HG03439 (cell line): ENCODE data around the gene PSMG4.

Source experiments
- ATAC-seq: cut with Tn5 transposase; IDR thresholded peaks from one replicate; pipeline ENCODE4 v1.9.1; 2021; ENCODE audit warnings: mild to moderate bottlenecking, moderate library complexity; ENCODE audit not compliant: unreplicated experiment

The PSMG4 gene

DNA sequence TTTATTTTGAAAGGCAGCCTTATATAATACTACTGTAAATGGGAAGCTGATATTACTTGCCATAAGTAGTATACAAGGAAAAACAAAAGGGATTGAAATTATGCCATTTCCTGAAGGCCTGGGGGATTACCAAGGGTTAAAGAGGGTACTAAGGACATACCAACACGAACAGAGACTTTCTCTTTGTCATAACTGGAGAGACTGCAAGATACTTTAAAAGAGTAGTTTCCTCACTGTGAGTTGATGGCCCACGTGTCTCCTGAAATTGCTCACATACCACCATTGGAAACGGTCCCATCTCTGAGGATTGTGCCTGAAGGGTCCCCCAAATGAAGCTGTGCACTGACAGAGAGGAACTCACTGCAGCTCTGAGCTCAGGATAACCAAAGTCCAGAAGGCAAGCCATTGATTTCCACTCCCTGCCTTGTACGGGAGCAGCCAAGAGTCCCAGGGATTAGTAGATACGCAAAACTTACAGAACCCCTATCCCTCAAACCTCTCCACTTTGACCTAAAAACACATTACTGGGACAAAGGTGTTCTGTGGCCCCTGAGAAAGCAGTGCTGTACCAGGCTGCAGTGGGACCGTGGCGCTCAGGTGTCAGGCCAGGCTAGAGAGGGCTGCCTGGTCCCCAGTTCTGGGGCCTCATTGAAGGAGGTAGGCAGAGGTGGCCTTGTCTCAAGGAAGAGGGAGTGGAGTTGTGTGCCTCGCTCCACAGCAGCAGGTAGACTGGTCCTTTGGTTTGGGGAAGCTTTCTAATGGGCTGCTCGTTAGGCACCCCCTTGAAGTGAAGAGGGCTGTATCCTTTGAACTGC lies 15.2 kb downstream of the PSMG4 start:
- ATAC-seq = no peak

DNA sequence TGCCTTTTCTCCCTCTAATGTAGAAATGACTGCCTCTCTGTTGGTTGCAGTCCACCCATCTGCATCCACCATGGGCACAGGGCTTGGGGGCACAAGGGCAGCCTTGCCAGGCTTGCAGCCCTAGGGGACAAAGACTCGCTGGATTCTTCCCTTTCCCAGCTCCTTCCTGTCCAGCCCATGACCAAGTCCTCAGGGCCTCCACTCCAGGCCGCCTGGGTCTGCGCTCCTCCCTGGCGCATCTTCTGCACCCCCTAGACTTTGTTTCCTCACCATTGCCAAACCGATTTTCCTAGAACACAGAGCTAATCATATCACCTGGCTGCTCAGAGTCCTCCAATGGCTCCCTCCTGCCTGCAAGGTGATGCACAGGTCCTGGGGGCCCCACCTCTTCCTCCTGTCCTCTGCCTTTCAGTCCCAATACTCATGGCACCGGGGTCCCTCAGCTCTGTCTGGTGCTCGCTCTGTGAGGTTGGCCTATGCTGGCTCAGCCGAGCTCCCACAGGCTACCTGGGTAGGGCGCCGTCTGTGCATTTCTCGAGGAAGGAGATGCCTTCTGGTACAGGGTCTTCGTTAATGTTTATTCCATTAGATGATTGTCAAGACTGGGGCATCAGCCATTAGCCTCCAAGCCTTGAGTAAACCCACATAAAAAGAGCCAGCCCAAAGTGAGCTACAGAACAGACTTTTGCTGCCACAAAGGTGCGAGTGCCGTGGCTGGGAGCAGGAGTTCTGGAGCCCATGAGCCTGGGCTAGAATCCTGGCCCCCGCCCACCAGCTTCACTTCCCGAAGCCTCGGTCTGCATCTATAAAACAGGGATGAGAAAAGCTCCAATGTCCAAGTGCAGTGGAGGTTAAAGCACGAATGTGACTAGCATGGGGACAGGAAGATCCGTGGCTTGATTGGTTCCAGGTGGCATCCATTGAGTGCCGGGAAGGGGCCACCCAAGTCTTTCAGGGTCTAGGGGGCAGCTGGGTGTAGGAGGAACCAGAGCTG lies 17.7 kb downstream of the PSMG4 start:
- ATAC-seq = no peak

DNA sequence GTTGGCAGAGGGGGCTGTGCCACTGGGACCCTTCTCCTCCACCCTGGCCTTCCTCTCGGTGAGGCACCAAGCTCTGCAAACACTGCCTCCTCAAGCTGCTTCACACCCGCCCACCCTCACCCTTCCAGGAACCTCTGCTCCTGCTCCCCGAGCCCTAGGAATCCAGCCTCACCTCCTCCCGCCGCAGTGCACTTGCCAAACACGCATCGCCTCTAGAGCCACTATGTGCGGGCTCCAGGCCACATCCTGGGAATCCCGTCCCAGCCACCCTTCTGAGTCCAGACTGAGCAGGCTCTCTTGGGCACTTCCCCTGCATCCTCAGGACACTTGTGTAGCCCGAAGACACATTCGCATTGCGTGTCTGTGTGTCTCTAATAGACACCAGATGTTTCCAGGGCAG lies 18.5 kb downstream of the PSMG4 start:
- ATAC-seq = no peak

DNA sequence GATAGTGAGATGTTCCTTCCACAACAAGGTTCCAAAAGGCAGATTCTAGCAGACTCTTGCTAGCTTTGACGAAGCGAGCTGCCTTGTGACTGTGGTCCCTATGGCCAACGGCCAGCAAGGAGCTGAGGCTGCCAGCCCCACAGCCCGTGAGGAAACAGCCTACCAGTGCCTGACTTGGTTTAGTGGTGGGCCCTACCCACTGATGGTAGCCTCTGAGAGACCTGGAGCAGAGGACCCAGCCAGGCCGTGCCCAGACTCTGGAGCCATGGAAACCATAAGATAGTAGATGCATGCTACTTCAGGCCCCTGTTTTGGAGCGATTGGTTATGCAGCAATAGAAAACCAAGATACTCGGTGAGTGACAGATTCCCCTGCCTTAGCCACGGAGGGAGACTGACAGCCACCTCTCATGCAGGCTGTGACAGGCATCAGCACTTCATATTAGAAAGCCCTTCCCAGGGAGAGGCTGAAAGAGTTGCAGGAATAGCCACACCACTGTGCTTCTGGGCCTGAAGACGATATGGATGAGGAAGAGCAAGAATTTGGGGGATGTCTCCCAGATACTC lies 19.2 kb downstream of the PSMG4 start:
- no peak for ATAC-seq

DNA sequence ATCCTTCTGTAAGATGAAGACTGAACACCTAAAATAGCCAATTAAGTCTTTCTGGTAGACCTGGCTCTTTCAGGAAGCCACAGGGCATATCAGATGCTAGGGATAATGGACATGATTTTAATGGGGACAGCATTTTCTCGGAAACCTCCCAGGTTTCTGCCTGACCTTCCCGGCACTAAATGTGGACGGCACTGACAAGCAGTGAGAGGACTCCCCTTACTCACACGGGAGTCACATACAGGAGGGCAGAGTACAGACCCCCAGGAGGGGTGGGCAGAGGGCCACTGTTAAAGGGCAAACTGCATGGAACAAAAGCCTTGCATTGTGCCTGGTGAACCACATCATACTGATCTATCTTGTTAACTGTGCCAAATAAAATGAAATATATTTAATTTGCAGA lies 19.9 kb downstream of the PSMG4 start:
- no peak for ATAC-seq

DNA sequence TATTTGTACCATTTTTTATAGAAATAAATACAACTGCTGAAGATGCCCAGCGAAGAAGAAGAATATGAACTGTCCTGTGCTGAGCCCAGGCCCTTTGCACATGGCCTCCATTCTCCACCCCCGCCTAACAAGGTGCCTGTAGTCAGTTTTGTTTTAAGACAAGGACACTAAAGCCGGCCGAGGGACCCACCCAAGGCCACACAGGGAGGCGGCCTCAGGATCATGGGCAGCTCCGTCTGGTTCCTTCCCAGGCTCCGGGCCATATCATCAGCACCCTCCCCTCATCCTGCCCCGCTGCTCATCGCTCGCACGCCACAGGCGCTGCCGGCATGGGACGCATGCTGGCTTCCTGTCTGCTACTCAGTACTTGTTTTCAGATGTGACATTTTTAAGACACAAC lies 21.3 kb downstream of the PSMG4 start:
- no peak for ATAC-seq

DNA sequence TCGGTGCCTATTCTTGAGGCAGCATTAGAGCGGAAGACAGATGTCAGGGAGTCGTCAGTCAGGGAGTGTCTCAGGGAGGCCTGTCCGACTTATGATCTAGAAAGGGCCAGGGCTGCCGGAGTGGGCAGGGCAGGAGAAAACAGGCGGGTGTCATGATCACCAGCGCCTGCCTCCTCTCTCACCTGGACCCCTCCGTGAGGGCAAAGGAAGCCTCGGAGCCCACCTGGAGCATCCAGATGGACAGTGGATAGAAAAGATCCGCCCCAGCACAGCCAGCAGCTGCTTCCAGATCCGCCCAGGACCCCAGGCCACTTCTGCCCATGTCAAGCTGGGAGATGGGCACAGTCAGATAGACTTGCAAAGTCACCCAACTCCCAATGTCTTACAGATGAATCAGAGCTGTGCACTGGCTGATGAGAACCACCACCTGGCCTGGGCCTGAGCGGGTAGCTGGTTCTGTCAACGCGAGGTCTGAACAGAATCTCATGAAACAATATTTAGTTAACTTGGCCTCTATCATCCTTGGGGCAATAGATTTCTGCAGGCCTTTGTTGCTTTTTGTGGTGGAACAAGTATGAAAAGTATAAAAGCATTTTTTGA lies 22.2 kb downstream of the PSMG4 start:
- no peak for ATAC-seq

DNA sequence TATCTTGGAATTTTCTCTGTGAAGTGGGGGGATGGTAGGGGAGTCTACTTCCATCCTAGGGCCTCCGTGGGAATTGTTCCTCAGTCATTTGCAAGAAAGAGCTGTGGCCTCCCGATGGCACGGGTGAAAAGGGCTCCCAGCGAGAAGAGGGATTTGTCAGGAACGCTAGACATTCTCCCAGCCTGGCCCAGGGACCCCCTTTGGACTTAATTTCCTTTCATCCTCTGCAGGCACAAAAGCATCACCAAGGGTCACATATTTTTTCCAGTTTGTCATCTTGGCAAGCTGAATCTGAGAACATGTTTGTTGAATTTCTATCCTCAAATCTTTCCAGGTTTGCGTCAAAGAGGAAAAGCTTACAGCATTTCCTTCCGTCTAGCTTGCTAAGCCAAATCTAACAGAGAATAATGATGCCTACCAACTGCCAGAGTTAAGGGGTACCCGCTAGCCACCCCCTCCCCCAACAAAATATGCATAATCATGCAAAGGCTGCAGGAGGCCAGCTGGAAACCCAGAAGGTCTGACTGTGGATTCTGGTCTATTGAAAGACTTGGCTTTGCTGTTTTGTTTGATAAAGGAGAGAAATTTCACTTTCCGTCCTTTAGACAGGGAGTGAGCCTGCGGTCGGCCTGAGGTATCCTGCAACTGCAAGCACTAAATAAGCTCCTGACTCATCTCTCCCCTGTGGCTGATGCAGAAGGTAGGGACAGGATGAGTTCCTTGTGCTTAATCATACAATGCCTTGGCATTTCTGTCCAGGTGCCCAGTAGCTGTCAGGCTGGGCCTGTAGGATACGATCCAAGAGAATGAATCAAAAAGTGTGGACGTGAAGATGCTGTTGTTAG lies 23.1 kb downstream of the PSMG4 start:
- no peak for ATAC-seq

DNA sequence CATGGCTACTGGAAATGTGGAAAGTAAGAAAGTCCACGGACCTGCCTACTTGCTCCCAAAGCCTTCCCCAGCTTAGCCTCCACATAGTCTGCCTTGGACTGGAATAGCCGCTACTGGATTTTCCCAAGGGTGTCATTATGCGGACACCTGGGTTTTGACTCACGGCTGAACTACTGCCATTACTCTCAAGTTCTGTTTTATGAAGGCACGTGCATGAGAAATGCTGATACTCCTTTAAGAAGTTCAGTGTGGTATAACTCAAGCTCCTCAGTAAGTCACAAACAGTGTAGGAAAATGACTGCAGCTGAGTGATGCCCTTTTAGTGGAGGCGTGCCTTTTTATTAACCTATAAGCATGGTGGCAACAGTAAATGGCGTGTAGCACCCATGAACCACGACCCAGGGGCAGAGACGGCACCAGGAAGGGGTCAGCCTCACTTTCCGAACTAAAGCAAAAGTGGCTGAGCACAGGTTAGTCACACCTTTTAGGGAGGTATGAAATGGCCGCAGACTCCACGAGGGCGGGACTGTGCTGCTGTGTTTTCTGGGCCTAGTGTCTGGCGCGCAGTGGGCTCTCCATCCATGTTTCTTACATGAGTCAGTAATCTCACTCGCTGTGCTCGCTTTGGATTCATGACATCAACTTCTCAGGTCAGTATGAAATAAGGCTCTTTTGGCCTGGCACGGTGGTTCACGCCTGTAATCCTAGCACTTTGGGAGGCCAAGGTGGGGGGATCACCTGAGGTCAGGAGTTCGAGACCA lies 23.9 kb downstream of the PSMG4 start:
- no peak for ATAC-seq

DNA sequence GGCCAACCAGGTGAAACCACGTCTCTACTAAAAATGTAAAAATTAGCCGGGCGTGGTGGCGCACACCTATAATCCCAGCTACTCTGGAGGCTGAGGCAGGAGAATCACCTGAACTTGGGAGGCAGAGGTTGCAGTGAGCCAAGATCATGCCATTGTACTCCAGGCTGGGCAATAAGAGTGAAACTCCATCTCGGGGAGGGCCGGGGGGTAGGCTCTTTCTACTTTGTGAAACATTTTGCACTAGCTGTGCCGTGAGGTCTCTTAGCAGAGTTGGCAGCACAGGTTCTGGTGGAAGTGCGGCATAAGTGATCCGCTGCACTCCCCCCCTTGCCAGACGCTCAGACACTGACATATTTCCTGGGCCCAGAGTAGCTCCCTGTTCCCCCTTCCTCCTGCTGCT lies 24.5 kb downstream of the PSMG4 start:
- ATAC-seq = no peak

DNA sequence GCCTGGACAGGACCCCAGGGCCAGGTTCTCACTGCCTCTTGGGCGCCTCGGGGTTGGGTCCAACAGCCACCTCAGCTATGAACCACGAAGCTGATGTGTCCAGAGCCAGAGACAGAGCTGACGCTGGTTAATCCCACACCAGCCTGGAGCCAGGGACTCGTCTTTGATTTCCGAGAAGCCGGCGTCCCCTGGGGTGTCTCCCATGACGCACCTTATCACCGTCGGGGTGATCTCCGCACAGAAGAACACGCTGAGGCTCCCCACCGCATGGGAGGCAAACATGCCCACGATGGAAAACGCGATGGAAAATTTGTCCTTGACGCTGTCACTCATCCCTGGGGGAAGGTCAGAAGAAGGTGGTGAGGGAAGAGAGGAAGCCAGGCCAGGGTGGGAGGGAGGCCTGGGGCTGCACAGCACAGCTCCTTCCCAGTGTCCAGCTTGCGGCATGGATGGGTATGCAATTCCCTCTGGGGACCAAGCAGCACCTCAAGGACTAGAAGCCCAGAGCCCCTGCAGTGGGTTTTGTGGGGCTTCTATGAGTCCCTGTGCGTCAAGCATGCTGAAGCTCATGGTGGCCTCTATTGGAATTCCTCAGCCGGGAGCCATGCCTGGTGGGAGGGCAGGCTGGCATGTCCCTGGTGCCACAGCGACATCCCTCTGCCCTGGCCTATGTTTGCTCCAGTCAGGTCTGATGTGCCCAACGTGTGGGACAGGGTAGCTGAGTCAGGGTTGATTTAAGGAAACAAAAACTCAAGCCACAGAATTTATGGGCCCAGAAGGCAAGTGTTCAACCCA lies 25.1 kb downstream of the PSMG4 start:
- no peak for ATAC-seq

DNA sequence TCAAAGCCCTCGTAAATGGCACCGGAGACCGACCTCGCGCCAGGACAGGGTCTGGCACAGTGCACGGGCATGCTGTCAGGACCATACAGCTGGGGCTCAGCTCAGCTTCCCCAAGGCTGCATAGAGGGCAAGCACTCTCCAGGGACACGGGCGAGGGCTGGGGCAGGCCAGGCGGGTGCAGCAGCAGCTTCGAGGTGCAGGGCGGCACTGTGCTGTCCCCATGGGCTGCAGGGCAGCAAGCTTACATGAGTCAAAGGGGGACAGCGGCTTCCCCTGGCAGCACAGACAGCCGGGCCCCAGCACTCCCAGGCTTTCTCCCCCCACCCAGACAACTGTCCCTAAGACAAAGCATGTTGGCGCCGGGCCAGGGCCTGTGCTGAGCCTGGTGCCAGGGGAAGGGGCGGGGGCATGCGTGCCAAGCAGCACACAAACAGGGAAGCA lies 25.7 kb downstream of the PSMG4 start:
- ATAC-seq = no peak

DNA sequence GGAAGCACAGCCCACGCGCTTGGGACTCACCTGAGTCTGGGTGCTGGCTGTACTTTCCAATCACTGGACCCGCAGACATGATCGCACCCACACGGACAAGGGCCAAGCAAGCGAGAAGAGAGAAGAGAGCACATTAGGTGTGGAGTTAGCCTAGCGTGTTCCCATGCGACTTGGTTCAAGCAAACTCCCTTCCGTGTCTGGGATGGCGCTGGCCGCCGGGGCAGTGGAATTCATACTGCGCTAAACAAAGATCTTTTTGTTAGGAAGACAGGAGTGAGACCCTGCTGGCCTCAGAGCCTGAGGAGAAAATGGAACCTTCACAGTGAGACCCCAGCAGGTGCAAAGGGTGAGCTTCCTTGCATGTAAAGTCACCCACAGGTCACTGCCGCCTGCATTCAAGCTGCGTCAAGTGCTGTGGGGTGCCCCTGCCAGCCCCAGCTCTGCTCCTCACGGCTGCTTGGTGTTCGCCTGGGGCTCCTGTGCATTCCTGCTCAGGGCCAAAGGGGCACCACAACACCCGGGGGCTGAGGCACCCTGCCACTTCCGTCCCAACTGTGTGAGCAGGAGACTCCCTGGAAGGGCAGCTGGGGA lies 26.4 kb downstream of the PSMG4 start:
- no peak for ATAC-seq

DNA sequence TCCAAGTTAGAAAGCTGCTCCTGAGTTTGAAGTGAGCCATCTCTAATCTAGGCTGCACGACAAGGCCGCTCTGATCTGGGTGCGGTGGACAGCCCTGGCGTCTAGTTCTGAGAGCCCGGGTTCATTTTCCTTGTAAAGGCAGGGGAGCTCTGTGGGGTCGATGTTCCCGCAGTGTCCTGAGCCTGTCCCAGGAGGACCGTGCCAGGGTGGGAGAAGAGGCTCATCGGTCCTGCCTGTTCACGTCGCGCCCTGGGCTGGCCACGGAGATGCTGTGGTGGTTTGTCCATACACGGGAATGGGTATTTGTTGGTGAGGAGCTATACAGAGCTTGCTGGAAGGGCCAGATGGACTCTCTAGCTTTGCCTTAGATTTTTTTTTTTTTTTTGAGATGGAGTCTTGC lies 27.0 kb downstream of the PSMG4 start:
- no peak for ATAC-seq

DNA sequence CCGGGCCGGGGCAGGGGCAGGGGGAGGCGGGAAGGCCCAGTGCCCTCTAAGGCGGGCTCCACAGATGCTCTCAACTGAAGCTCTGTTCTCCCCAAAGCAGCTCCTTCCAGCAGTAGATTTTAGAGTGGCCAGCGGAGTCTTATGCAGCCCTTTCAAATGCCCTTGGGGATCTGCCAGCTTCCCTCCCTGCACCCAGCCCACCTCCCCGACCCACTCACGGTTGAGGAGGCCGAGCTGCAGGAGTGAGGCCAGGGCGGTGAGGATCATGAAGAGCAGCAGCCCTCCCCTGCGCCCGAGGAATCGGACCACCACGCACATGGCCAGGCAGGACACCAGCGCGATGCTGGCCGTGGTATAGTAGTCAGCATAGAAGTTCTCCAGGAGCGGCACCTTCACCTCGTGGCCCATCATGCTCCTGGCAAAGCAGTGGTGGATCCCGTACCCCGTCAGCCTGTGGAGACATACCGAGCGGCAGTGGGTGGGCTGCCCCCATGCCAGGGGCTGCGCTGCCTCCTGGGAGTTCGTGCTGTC lies 28.0 kb downstream of the PSMG4 start:
- no peak for ATAC-seq

DNA sequence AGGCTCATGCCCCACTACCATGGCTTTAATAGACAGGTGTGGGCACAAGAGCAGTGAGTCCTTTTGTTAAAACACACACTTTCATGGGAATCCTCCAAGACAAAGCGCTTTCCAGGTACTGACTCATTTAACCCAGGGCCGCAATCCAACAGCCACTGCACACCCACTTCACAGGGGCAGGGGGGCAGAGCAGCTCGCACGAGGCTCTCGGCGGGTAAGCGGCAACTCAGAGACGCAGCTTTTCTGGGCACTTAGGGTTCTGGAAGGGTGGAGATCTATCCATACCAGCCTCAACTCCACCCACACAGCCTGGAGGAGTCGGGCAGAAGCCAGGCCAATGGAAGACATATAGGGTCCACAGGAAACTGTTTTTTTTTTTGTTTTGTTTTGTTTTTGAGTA lies 28.6 kb downstream of the PSMG4 start:
- ATAC-seq = no peak

DNA sequence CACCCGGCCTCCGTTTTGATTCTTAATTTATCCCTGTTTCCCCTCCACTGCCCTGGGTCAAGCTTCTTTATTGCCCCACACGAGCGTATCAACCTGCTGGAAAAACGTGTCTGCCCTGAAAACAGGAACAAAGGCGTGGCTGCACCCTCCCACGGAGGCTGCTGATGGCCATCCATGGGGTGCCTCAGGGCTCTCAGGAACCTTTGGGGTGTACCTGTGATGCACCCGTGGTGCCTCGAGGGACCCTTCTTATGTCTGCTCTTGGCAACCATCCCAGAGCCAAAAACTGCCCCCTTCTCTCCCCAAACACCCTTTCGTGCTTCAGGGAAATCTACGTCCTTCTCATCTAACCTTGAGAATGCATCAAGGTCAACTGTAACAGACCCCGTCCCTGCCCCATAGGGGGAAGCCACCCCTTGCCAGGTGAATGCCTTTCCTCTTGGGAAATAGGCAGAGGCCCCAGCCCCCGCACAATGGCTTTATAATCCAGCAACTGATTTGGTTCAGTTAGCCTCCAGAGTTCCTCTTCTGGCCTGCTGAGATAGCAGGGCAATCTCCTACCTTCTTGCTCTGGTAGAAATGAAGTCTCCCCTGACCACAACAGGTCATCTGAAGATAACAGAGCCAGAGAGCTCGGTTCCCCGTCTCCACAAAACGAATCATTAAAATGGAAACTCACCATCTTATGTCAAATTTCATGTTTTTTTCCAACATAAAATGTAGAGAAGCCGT lies 29.4 kb downstream of the PSMG4 start:
- no peak for ATAC-seq
